NT2/D1 (cell line): ENCODE data around the gene NPTXR.

Experiments
- YY1 ChIP-seq: IDR thresholded peaks from 2 replicates; pipeline ENCODE4 v1.6.1; 2011; ENCODE audit not compliant: insufficient read length, insufficient read depth
- ZNF274 ChIP-seq: IDR thresholded peaks from 2 replicates; pipeline ENCODE4 v1.6.1; 2011; ENCODE audit warnings: mild to moderate bottlenecking, low read depth, low read length

DNA sequence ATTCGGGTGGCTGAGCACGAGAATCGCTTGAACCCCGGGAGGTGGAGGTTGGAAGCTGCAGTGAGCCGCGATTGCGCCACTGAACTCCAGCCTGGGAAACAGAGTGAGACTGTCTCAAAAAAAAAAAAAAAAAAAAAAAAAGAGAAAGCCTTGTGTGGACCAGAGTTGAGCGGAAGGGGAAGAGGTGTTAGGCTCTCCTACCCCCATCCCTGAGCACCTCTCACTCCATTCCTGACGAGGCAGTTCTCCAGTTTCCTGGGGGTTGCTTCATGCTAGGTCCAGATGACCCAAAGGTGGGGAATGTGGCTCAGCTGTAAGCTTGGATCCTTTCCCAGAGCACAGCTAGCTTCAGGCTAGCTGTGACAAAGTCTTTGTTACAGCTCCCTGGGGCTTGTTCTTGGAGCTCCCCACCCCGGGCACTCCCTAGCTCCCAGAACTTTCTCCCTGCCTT is 41.1 kb downstream of the NPTXR start:
- no peak for TF ChIP-seq YY1
- TF ChIP-seq ZNF274, result no peak
